Heart right ventricle (tissue), 16 donors: ENCODE results near the gene GRB7. TPM values are rescaled to one million over a fixed set of nuclear protein-coding genes. Genes with fewer than 3 reads are reported as not detected.

Source experiments
- ATAC-seq, 8 donors: fragments of 200-7000 bp; cut with Tn5 transposase; one replicate each; pipeline ENCODE4 v1.9.1; 2020; ENCODE audit warnings: mild to moderate bottlenecking in 8 of 8, moderate library complexity in 8 of 8, moderate number of reproducible peaks in 1 of 8
- DNase-seq, 2 donors: peaks; one replicate each; pipeline ENCODE4 v3.0.0-alpha.2; 2020
- H3K27ac ChIP-seq, 10 donors: fragments of 200-600 bp; sonication (generic) in 2 of 10; one replicate each; pipeline versions ENCODE4 v1.5.0 to v1.8.0; 2020 to 2022; ENCODE audit warnings: mild to moderate bottlenecking in 3 of 10
- H3K27me3 ChIP-seq, 7 donors: fragments of 200-600 bp; one replicate each; pipeline ENCODE4 v1.8.0; 2021 to 2022; ENCODE audit warnings: mild to moderate bottlenecking in 2 of 7
- H3K36me3 ChIP-seq, 9 donors: fragments of 200-600 bp; sonication (generic) in 1 of 9; one replicate each; pipeline versions ENCODE4 v1.5.0 to v1.8.0; 2020 to 2022; ENCODE audit warnings: mild to moderate bottlenecking in 2 of 9
- H3K4me1 ChIP-seq, 9 donors: fragments of 200-600 bp; sonication (generic) in 1 of 9; one replicate each; pipeline versions ENCODE4 v1.5.0 to v1.8.0; 2020 to 2022; ENCODE audit warnings: mild to moderate bottlenecking in 4 of 9
- H3K4me3 ChIP-seq, 10 donors: fragments of 200-600 bp; sonication (generic) in 2 of 10; one replicate each; pipeline versions ENCODE4 v1.5.0 to v1.8.0; 2020 to 2022; ENCODE audit warnings: mild to moderate bottlenecking in 7 of 10, moderate library complexity in 2 of 10
- H3K9me3 ChIP-seq, 11 donors: fragments of 200-600 bp in 10 of 11; sonication (generic) in 2 of 11; one replicate each; pipeline versions ENCODE4 v1.5.0 to v1.8.0; 2013 to 2022; ENCODE audit warnings: mild to moderate bottlenecking in 2 of 11, control low read depth in 1 of 11, moderate library complexity in 1 of 11
- CTCF ChIP-seq, 9 donors: fragments of 200-600 bp; sonication (generic) in 2 of 9; IDR thresholded peaks; one replicate each; pipeline versions ENCODE4 v1.5.0 to v1.8.0; 2021 to 2022; ENCODE audit warnings: antibody characterized with exemption in 9 of 9, mild to moderate bottlenecking in 5 of 9, moderate library complexity in 1 of 9
- WGBS, 2 donors: extraction: QIAGEN DNeasy Blood & Tissue Kit; methylation state at CpG; one replicate each; pipeline ENCODE4 v1.1.7; 2013; ENCODE audit warnings: inconsistent platforms in 1 of 2; 5-methylcytosine and 5-hydroxymethylcytosine counted together
- intact Hi-C, 10 donors: fragments of 100-400 bp; cut with DNase I; formaldehyde crosslinking; loops; one replicate each; pipeline versions ENCODE4 v1.11.1 to v1.14.2; 2022
- polyA plus RNA-seq, 2 donors: library from polyadenylated mRNA; stranded (reverse); fragments of 200-250 nt; gene quantifications; one replicate each; pipeline ENCODE4 v1.2.3, GENCODE V29; 2013
- total RNA-seq, 10 donors: library from RNA; stranded (reverse); fragmentation: NEBNext Ultra II Directional in 3 of 10; extraction: Animal tissue kit (Norgen Biotek cat#: 25700) in 3 of 10; gene quantifications; one replicate each; pipeline versions ENCODE4 v1.2.1 to v1.2.4, GENCODE V29; 2021 to 2023
- donor health status: Arrhythmogenic right ventricular cardiomyopathy.
- donor health status: ischemic (EF 13 %, LVEDD 7.1; RV severe dilation, severe dysfunction).
- donor health status: healthy with polysubstance abuse.
- donor health status: DM: no; HTN: yes; CAD: no.
- donor health status: DM: no; HTN: no; CAD: no.
- donor health status: ischemic (EF 25% LVEDD 6.9; RV normal size, moderate dysfunction).
- donor health status: ischemic (EF 25% LVEDD 5.7; RV mildly dilated, moderate dysfunction).
- donor health status: healthy.
- donor health status: DM: yes; HTN: yes; CAD: no.
- donor health status: Ischemic cardiomyopathy.
- donor health status: ischemic (EF 35%, LVEDD 5.7; RV mildly dilated, moderate dysfunction).
- donor health status: nonischemic (EF 11% LVEDD 7.7; RV severe dilation, severe dysfunction).
- donor health status: DM: yes; HTN: yes; CAD: no.
- donor health status: PGD.
- donor health status: ischemic (EF 29% LVEDD 5.4; RV normal size, mild dysfunction).
- donor health status: nonischemic (EF 23%, LVEDD 6.1; RV moderate dilation, normal function).

The GRB7 gene
- total and polyA plus RNA-seq, 12 donors: 0.44 to 4.7 (median 1.1) TPM

GRCh38 chr17:39738568-39738901 is 797 bp downstream of the GRB7 start:
- intact Hi-C loops: no loop called here
- Histone ChIP-seq H3K9me3 (no peaks in the 10 kb centered on the region), H3K4me3 (peak overlapping the region in 6 of 10 donors; percentile 2 to 50 (median 36)), H3K36me3 (no peaks in the 10 kb centered on the region), H3K4me1 (peaks cover 0 to 42% (median 35%) of the 10 kb centered on the region in 9 donors), H3K27me3 (peaks cover 0 to 78% (median 62%) of the 10 kb centered on the region in 7 donors), H3K27ac (no peak overlapping the region)
- no peak for TF ChIP-seq CTCF (IDR thresholded peaks at IDR 0.05)
- 2 to 3% methylated on average over 13 of the region's 13 CpGs for WGBS, 2 donors
- DNase-seq: no peak
- ATAC-seq: peak in 1 of 8 donors; percentile 13

- Histone ChIP-seq H3K27me3 (peaks cover 0 to 85% (median 62%) of the 10 kb centered on the region in 7 donors), H3K36me3 (no peaks in the 10 kb centered on the region), H3K9me3 (no peaks in the 10 kb centered on the region), H3K4me3 (peak overlapping the region in 7 of 10 donors; percentile 5 to 50 (median 26)), H3K4me1 (peaks cover 0 to 42% (median 35%) of the 10 kb centered on the region in 9 donors), H3K27ac (no peak overlapping the region)
- no peak for TF ChIP-seq CTCF (IDR thresholded peaks at IDR 0.05)
- WGBS, 2 donors: 22 to 31% methylated on average over 32 of the region's 32 CpGs
- ATAC-seq (peak in 1 of 8 donors; percentile 10), DNase-seq (no peak)
- intact Hi-C loops: no loop called here
Observed at GRCh38 chr17:39738983-39739884, 1.5 kb downstream of the GRB7 start.

- ATAC-seq (no peak), DNase-seq (no peak)
- WGBS, 2 donors: 53 to 56% methylated on average over 9 of the region's 9 CpGs
- Histone ChIP-seq H3K27me3 (peaks cover 0 to 89% (median 68%) of the 10 kb centered on the region in 7 donors), H3K4me1 (peaks cover 0 to 42% (median 35%) of the 10 kb centered on the region in 9 donors), H3K27ac (no peak overlapping the region), H3K4me3 (peak overlapping the region in 2 of 10 donors; percentile 26 to 28), H3K9me3 (no peaks in the 10 kb centered on the region), H3K36me3 (no peaks in the 10 kb centered on the region)
- intact Hi-C loops: no loop called here
- TF ChIP-seq CTCF (IDR thresholded peaks at IDR 0.05): no peak
Observed at GRCh38 chr17:39739885-39740356, 2.2 kb downstream of the GRB7 start.

- 41 to 54% methylated on average over 16 of the region's 16 CpGs for WGBS, 2 donors
- TF ChIP-seq CTCF (IDR thresholded peaks at IDR 0.05): no peak
- Histone ChIP-seq H3K27me3 (peaks cover 0 to 86% (median 68%) of the 10 kb centered on the region in 7 donors), H3K9me3 (no peaks in the 10 kb centered on the region), H3K36me3 (no peaks in the 10 kb centered on the region), H3K4me3 (no peak overlapping the region), H3K27ac (no peak overlapping the region), H3K4me1 (peaks cover 0 to 42% (median 35%) of the 10 kb centered on the region in 9 donors)
- intact Hi-C loops: no loop called here
- DNase-seq: no peak
- ATAC-seq: peak in 3 of 8 donors; percentile 23 to 38 (median 24)
Observed at GRCh38 chr17:39740357-39741111, 2.8 kb downstream of the GRB7 start.
